ENCODE results near the gene KIF3A.

KIF3A gene

DNA sequence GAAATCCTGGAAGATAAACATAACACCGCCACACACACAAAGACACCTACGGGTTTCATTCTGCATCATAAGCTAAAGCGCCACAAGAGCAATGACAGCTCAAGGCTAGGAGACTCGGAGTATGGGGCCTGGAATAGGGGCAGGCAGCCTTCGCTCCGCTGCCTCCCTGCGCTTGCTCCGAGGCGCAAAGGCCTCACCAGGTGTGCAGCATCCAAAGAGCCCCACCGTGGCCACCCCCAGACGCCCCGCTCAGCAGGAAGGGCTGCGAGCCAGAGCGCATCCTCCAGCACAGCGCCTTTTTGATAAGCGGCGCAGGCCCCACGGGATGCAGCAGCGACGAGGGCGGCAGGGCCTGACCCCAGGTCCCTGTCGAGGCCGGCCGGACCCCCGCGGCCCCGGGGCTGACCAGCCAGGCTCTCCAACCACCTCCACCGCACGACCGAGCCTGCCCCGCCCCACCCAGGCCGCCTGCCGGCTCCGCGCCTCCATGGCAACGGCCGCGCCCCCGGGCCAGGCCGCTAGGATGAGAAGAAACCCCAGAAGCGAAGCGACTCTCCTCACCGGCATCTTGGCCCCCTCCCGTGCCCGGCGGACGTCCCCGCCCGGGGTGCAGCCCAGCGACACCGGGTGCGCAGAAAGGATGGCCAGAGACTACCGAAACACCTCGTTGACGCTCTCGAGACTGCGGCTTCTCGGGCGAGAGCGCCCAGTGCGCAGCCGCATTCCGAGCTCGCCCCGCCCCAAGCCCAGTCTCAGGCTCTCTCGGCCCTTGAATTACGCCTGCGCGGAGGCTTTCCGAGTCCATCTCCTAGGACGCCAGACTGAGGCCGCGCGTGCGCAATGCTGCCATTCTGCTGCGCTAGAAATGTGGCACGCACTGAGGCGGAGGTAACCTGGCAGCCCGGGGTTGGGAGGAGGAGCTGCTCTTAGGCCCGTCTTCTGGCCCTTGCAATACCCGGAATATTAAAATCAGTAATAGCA lies at the start of gene KIF3A:
TSS of gene KIF3A (minus strand) at position 694 of the 981 bp plus-strand sequence. CDS start at position 567, 127 bp downstream.
- TF ChIP-seq, protein P1, sequence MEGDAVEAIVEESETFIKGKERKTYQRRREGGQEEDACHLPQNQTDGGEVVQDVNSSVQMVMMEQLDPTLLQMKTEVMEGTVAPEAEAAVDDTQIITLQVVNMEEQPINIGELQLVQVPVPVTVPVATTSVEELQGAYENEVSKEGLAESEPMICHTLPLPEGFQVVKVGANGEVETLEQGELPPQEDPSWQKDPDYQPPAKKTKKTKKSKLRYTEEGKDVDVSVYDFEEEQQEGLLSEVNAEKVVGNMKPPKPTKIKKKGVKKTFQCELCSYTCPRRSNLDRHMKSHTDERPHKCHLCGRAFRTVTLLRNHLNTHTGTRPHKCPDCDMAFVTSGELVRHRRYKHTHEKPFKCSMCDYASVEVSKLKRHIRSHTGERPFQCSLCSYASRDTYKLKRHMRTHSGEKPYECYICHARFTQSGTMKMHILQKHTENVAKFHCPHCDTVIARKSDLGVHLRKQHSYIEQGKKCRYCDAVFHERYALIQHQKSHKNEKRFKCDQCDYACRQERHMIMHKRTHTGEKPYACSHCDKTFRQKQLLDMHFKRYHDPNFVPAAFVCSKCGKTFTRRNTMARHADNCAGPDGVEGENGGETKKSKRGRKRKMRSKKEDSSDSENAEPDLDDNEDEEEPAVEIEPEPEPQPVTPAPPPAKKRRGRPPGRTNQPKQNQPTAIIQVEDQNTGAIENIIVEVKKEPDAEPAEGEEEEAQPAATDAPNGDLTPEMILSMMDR (IDR thresholded peaks at IDR 0.05; ENCODE audit: extremely low read depth, missing control alignments): no peak
- peak; percentile 100 for DNase-seq (ENCODE audit: low spot score)

DNA sequence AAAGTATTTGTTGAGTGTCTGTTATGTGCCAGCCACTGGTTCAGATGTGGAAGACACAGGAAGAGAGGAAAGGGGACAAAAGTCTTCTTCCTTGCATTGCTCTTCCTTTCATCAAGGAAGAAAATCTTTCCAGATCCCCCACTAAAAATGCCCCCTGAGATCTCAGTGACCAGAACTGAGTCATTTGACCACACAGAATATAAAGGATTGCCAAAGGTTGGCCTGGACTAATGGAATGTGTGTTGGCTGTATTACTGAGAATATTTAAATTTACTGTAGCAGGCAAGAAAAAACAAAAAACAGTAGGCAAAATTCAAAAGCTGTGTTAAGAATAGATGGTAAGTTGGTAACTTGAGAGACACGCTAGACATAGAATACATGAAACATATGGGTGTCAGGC lies 49.7 kb upstream of the KIF3A start:
- TF ChIP-seq, protein P1 (IDR thresholded peaks at IDR 0.05; ENCODE audit: extremely low read depth, missing control alignments): no peak
- DNase-seq (ENCODE audit: low spot score): no peak

DNA sequence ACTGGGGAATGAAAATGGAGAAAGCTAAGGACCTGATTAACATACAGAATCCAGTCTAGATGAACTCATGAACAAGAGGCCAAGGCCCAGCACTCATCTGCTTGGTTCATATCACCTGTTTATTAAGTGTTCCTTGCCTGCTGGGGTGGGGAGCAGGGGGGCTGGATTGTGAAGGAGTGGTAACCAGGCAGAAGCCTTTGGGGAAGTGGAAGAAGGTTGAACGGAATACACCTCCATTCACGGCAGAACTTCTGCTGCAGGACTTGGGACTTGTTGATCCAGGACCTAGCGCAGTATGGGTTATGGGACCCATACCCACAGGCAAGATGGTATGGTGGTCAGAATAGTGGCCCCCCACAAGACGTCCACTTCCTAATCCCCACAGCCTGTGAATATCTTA lies 48.5 kb upstream of the KIF3A start:
- TF ChIP-seq, protein P1 (IDR thresholded peaks at IDR 0.05; ENCODE audit: extremely low read depth, missing control alignments): no peak
- DNase-seq (ENCODE audit: low spot score): no peak

DNA sequence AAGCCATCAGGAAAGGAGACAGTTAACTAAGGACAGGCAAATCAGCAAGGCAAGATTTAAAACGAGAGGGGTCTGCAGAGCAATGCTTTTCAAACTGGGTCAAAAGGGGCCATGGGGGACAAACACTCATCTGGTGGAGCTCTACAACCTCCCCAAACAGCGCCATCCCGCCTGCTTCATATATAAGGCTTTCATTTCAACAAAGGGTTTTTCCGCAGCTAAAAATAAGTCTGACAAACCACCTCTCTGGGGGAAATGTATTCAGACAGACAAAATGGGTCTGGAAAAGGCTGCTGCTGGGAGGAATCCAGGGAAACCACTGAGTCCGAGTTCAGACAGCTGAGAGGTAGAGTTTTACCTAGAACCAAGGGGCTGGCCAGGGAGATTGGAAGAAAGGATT lies 48.0 kb upstream of the KIF3A start:
- TF ChIP-seq, protein P1 (IDR thresholded peaks at IDR 0.05; ENCODE audit: extremely low read depth, missing control alignments): no peak

DNA sequence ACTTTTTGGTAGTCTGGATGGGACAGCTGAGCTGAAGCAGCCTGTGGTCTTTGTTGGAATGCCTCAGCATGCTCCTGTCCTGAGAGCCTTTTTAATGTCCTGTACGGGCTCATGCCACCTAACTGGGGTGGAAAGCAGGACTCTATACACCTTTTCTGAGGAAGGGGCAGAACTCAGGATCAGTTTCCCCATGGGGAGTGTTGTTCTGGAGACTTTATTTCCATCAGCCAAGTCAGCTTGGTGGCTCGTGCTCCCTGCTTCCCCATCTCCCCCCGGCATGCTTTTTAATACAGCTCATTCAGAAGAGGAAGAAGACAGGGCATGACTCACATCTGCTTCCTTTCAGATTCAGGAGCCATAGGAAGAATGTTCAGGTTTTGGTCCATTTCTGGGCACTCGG lies 44.8 kb upstream of the KIF3A start:
- TF ChIP-seq, protein P1 (IDR thresholded peaks at IDR 0.05; ENCODE audit: extremely low read depth, missing control alignments): no peak
- no peak for DNase-seq (ENCODE audit: low spot score)

More for the DNA sequence above, 48.0 kb upstream of the KIF3A start:
- DNase-seq (ENCODE audit: low spot score): no peak

DNA sequence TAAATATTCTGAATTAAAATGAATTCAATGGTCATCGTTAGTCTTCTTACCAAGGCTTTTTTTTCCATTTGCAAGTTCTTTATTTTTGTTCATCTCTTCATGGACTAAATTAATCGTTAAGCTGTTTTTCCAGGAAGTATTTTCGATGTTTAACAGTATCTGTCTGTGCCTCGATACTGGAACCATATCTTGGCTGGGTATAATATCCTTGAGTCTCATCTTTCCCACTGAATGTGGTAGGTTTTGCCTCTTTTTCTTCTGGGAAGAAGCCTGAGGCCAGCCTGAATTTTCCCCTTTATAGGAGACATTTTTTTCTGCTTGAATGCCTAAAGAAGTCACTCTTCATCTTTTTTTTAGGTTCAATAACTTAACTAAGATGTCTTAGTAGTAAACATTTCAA lies 43.7 kb upstream of the KIF3A start:
- TF ChIP-seq, protein P1 (IDR thresholded peaks at IDR 0.05; ENCODE audit: extremely low read depth, missing control alignments): no peak

DNA sequence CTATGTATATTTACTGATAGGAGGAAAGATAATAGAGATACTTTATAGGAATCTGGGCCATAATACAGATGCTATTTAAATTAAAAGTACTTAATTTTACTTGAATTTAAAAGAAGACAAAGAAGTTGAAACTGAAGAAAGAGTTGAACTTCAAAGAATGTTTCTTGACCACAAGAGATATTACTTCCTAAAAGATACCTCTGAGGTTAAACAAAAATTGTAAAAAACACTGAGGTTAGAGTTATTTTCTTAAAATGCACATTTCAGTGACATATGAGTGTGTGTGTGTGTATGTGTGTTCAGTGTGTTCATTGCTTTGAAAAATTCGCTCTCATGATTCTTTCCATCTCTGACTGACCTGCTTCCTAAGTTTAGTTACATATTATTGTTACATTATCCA lies 43.2 kb upstream of the KIF3A start:
- DNase-seq (ENCODE audit: low spot score): no peak
- TF ChIP-seq, protein P1 (IDR thresholded peaks at IDR 0.05; ENCODE audit: extremely low read depth, missing control alignments): no peak

More for the DNA sequence above, 43.7 kb upstream of the KIF3A start:
- DNase-seq (ENCODE audit: low spot score): no peak
